Activated CD4-positive, CD25-positive, alpha-beta regulatory T cell treated with anti-CD3 and anti-CD28 coated beads, Interleukin-2, amount 50 U/mL, for 16 hours (primary cell): ENCODE data around the gene IMPA2.
A peak's percentile ranks its signal among the peaks of the same experiment; 100 is the strongest.

ENCODE experiments used
- DNase-seq: peaks from one replicate; pipeline ENCODE4 v3.0.0-alpha.2; 2020; ENCODE audit warnings: low read depth, low spot score

IMPA2 gene

DNA sequence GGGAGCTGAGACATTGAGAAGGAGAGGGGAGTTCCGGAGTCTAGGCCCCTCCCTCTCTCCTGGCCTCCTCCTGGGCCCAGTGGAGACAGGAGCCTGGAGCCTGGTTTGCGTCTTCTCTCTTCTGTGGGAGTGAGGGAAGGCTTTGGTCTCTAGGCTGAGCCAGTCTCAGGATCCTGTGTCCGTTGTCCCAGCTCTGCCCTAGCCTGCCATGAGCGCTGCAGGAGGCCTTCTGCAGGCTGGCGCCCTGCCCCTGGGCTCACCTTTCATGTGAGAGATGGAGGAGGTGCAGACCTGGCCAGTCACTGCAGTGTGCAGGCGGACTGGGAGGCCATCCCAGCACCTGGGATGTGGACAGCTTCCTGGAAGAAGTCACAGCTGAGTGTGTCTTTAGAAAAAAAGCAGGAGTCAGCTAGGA, 8.7 kb downstream of the IMPA2 start:
- no peak for DNase-seq

DNA sequence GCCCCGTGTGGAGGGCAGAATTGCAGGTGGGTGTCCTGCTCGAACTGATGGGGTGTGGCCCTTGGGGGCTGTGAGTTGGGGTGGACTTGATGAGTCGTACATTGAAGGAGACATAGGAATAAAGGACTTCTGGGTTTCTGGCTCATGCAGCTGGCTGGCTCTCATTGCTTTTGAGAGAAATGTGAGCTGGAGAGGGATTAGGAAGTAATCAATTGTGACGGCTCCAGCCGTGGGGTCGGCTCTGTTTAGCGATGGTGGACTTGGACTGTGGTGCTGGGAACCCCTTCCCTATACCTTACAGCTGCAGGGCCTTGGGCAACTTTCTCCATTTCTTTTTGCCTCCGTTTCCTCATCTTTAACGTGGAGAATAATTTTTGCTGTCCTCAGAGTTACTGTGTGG, 9.2 kb downstream of the IMPA2 start:
- no peak for DNase-seq

DNA sequence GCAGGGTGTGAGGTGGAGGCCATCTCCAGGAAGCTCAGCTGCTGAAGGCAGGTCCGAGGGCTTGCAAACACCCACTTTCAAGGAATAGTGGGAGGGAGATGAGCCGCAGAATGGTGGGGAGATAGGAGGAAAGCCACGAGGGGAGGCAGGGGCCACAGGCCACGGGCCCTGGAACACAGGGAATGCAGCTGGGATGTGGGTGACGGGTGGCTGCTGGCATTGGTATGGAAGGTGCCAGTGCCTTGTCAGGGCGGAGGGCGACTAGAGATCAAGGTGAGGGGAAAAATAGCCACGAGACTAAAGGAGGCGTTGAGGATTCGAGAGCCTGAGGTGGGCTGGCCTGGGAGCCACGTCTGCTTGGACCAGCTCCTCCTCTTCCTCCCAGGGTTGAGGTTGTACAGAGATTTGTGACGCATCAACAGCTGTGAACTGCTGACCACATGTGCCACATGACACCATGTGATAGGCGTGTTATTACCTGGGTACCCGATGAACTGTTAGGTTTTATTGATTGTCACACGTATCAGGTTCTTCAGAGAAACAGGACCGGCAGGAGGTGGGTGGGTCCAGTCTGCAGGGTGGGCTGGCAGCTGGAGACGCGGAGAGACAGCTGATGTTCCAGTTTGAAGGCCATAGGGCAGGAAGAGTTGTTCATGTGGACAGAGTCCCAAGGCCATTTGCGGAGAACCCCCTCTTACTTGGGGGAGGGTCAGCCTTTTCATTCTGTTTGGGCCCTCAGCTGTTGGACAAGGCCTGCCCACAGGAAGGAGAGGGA, 9.9 kb downstream of the IMPA2 start:
- no peak for DNase-seq

DNA sequence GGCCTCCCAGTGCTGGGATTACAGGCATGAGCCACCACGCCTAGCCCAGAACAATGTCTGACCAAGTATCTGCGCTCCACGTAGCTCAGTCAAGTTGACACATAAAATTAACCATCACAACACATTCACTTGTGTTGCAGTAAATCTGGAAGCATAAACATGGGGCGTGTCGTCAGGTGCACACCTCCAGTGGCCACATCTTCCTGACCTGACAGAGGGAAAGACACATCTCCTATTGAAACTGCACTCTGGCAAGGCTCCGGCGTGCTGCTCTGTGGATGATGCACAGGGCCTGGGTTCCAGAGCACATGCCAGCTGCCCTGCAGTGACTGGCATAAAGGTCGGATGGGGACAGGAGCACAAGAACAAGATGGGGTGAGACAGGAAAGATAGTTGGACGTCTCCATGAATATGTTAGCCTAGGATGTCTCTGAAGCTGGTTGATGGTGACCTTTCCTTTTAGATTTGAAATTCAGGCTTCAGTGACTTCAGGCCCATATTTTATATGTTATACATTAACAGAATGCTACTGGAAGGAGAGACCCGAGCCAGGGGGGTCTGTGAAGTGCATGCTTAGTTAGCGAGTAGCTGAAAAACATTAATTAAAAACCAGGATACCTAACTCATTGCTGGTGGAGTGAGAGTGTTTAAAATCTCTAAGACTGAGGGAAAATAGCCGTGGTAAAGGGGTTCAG, 10.9 kb downstream of the IMPA2 start:
- no peak for DNase-seq

DNA sequence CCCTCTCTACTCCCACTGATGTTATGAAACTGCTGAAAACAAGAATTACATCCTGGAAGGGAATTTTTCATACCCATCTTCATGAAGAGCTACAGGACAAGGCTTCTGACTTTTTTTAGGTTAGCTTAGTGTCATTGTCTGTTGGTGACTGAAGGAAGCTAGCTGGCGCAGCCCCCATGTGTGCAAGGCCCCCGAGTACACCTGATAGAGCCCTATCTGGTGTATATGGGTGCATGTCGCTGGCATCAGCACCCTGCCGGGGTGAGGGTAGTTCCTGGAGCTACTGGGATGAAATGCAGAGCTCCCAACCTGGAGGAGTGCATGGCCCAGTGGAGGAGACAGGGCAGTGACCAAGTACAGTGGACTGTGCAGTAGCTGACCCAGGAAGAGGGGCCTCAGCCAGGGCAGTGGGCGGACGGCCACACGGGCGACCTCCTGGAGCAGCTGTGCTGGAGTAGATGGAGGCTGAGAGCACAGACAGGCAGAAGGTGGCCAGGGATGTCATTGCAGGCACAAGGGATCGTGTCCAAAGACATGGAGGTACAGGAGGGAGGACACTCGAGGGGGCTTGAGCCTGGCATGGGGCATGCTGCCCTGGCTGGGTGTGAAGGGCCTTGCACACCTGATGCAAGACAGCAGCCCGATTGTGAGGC, 12.1 kb downstream of the IMPA2 start:
- DNase-seq, result no peak

DNA sequence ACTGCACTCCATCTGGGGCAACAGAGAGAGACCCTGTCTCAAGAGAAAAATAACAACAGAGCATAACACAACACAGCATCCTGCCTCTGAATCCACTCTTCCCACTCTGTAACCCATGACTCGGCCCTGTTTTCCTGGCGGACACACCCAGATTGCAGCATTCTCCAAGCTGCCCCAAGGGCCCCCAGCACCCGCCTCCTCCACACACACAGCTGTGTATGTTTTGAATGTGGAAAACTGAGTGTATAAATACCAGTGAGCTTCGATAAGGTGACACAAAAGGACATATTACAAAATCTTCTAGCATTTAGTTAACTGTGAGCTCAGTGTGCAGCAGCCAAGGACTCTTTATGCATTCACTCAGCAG, 13.0 kb downstream of the IMPA2 start:
- no peak for DNase-seq

DNA sequence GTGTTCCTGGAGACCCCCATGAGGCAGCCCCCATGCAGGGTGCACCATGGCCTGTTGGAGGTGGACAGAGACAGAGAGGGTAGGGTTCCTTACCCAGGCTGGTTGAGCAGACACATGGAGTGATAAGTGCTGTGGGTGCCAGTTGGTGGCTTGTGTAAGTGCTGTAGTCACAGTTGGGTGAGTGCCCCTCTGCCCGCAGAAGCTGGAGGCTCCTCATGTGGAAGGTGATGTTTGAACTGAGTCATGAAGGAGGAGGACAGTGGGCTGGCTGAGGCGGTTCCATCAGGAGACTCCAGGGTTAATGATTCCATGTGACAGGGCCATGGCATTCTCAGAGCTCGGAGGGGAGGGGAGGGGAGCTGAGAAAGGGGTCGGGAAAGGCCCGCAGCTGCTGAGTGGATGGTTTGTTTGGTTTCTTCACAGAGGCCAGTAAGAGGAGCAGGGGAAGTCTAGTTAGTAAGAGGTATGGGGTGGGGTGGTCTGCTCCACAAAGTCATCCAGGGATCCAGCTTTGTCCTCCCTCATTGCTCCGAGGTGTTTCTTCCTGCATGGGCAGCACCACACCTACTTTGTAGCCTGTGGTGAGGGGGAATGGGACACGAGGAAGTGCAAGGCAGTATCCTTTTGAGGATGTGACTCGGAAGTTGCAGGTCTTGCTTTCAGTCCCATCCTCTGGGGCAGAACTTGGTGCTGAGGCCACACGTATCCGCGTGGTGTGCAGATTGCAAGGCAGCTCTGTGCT, 13.6 kb downstream of the IMPA2 start:
- no peak for DNase-seq

DNA sequence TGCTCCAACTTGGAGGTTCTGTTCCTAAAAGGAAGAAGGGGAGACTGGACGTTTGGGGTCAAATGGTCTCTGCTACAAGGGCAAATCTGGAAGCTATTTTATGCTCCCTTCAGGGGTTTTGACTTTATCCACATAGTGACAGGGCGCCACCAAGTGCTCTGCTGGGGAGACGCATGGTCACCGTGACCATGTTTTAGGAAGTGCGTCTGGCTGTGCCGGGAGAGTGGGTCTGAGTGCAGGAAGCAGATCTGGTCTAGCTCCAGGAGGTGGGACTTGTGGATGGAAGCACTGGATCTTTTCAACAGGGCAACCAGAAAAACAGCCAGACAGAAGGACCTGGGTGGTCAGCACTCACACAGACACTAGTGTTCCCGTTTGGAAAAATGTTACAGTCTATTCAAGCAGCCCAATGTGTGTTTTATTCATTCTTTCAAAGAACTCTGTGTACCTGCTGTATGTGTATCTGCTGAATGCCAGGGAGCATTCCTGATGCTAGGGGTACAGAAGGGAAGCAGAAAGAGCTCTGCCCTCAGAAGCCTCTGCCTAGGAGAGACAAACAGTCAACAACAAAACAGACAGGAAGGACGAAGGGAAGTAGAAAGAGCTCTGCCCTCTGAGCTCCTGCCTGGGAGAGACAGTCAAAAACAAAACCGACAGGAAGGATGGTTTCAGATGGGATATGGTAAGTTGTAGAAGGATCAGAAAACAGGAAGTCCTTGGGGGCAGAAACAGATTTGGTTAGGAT, 14.3 kb downstream of the IMPA2 start:
- peak; percentile 14 for DNase-seq

DNA sequence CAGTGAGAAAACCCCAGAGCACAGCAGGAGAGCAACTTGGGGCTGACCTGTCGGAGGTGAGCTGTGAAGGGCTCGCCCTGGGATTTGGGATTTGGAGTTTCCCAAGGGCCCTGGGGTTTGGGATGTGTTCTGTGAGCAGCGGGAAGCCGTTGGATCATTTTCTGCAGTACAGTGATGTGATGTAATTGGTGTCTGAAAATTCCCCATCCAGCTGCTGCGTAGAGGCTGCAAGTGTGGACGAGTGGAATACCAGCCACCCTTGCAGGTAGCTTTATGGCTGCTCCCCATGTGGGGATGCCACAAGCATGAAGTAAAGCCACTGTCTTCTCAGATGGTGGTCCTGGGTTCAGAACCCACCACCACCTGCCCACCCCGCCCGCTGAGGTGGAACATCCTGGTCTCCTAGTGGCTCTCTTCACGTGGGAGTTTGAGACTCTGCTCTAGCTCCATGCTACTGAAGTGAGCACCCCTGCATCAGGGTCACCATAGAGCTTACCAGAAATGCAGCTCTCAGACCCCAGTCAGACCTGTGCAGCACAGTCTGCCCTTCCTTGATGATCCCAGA, 15.0 kb downstream of the IMPA2 start:
- DNase-seq, result no peak

DNA sequence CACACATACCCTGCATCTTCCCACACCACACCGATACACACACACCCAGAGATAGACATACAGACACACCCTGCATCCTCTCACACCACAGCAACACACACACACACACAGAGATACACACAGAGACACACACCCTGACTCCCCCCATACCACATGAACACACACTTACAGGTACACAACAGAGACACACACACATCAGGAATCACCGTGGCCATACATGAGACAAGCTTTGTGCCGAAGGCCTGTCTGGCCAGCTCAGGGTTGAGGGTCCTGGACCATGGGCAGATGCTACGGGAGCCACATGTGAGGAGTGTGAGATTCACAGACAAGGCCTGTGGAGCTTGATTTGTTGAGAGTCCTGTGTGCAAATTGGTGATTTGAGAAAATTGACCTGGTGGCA, 15.6 kb downstream of the IMPA2 start:
- DNase-seq, result no peak

DNA sequence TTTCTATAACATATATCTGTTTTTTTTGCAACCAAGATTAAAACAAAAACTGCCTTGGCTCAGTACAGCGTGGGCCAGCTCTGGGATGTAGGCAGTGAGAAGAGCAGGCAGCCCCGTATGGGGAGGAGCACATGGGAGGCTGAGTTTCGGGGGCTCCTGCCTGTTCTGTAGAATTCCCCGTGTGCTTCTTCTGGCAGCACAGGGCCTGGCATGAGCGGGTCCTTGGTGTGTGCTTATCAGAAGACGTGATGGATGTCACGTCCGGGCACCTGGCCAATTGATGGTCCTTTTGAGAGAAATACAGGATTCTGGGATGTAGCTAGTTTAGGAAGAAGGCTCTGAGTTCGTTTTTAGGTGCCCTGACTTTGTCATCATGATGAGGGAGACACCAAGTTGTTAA, 16.2 kb downstream of the IMPA2 start:
- no peak for DNase-seq

DNA sequence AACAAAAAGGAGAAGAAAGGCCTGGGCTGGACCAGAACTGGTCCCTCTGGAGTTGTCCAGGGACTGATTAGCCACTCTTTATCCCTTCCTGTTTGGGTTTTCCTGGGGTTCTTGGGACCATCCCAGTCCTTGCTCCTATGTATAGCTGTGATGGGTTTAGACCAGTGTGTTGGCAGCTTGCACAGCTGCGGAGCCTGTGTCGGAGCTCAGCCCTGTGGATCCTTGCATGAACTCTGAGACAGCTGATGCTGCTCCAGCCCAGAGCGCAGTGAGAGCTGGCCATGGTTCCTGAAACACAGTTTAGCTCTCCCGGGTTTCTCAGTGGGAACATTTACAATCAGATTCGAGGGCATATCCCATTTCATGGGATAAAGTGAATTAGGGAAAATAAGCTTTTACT, 16.9 kb downstream of the IMPA2 start:
- no peak for DNase-seq

DNA sequence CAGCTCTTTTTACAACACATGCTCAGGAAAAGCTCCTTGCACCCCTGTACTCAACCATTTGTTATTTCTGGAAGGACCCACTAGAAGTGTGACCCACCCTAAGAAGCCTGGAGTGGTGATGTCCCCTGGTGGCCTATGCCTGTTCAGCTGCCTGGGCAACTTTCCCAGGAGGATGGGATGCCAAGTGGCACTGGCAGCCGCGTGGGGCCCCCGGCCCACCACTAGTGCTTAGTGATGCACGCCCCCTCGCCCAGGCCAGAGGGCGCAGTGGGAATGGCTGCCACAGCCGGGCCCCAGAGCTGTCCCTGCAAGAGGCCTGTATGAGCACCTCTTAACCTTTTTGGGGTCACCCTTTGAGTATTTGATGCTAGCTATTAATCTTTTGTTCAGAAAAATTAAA, 18.1 kb downstream of the IMPA2 start:
- DNase-seq, result no peak

DNA sequence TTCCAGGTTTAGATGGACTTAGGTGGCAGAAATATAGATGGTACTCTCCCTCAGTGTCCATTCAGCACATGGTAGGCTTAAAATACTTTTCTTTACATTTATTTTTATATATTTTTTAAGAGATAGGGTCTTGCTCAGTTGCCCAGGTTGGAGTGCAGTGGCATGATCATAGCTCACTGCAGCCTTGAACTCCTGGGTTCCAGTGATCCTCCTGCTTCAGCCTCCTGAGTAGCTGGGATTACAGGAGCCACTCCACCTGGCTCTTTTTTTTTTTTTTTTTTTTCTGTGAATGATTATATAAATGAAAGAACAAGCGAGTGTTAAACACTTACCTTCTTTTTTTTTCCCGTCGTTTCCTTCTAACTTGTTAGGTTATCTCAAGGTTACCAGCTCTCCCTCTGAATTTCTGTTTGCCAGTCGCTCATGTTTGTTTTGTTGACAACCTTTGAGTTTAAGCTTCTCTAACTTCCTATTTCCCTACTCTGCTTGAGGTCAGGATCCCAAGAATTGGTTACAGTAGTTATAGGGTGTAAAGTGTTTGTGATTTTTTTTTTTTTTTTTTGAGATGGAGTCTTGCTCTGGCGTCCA, 18.9 kb downstream of the IMPA2 start:
- no peak for DNase-seq

DNA sequence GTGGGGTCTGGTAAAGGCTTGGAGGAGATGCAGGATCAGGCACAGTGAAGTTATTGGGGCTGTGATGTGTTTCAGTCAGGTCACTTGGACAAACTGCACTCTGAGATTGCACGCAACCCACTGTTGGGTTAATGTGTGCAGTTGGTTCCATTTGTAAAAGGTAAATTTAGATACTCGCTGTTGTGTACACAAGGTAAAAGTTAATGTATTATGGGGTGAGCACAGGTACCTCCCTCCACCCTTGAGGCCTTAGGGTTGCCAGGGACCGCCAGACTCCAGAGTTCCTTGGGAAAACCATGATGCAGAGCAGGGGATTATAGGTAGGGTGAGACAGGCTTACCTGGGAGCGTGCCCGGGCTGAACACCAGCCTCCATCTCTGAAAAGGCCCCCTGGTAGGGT, 20.1 kb downstream of the IMPA2 start:
- no peak for DNase-seq

DNA sequence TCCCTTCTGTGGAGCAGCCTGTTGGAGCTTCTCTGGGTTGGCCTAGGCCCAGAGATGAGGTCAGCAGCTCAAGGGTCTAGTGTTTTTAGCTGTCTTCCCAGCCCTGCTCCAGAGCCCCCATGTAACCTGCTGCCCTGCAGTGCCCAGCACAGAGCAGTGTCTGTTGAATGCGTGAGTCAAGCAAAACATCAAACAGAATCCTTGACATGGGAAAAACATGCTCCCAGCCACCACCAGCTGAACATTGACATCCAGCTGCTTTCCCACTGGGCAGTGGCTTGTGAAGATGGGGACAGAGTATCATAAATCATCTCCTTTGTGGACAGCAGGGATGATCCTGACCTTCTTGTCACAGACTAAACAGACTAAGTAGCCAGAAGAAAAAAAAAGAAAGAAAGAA, 22.6 kb downstream of the IMPA2 start:
- no peak for DNase-seq

DNA sequence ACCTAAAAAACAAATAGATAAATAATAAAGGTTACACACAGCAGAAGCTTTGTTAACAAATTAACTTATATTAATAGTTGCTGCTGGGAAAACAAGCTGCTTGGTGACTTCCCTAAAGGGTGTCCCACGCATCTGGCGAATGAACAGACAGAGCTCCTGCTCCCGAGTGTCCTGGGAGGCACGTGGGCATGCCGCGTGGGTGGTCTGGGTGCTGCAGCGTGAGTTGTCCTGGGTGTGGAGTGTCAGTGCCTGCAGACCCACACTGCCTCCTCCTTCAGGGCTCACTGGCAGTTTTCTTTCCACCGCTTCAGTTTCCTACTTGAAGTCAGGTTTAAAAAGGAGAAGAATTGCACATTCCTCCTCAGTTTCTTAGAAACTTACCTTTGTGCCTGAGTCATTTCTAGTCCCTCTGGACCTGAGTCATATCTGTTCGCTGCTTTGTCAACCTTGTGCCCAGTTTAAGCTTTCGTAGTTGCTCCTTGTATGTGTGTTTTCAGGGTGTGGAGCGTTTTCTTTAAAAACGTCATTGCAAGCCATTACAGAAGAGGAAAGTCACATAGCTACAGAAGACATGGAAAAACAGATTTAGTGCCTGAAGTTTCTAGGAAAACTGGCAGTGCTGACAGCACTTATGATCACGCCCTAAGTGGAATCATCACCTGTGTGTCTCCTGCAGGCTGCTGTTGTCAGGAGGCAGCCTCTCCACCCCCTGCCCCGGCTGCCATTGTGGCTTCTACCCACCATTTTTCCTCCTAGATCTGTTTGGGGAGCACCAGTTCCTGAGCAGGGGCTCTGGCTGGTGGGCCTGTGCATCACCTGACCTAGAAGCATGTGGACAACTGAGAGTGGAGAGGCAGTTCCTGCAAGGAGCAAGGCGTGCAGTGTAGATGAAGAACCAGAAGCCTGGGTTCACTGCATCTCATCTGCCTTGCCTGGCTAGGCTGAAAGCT, 24.5 kb downstream of the IMPA2 start:
- DNase-seq, result no peak

DNA sequence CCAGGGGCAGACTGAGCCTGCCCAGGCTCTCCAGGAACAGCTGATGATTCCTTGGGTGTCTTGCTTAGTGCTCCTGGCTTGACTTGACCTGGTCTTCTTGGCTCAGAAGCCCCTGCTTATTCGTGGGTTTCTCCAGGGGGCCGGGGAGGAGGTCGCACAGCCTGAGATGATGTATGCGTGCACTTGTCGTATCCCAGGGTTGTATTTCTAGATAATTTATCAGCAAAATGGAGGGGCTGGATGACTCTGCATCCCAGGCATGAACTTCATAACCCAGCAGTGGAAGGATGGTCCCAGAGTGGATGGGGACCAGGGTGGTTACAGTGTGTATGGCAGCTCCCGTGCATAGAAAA, 25.2 kb downstream of the IMPA2 start:
- DNase-seq, result no peak

DNA sequence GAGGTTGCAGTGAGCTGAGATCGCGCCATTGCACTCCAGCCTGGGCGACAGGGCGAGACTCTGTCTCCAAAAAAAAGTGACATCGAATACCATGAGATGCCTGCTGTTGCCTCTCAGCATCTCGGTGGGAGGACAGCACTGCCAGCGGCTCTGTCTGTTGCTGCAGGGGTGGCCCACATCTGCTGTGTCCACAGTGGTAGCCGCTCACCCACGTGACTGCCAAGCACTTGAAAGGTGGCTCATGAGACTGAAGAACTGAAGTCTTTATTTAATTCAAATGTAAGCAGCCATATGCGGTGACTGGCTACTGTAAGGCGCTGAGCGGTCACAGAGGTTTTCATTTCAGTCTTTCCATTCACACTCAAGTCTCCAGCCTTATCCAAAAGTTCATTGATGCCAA, 25.8 kb downstream of the IMPA2 start:
- no peak for DNase-seq
